HG03039 (cell line): Measurements from ENCODE around the gene WBP1.
"Not testable (repeated sequence)": the region's sequence is repeated elsewhere in the genome, so short reads cannot be mapped to it uniquely, and the experiment has no call there.

Experiments used
- ATAC-seq: cut with Tn5 transposase; IDR thresholded peaks from one replicate; pipeline ENCODE4 v1.9.1; 2021; ENCODE audit warnings: mild to moderate bottlenecking, moderate library complexity; ENCODE audit not compliant: unreplicated experiment

WBP1 gene

GRCh38 chr2:74481431-74481830 is 23.2 kb downstream of the WBP1 start:
- ATAC-seq, result no peak

GRCh38 chr2:74481961-74482800 is 23.9 kb downstream of the WBP1 start:
- ATAC-seq, result peak; percentile 31

GRCh38 chr2:74482801-74483674 is 24.8 kb downstream of the WBP1 start, which contains the start of the genes CCDC142 and TTC31:
CCDC142 (minus strand) TSS chr2:74482998; CDS start chr2:74482837, 161 bp downstream.
TTC31 (plus strand) TSS chr2:74483081; CDS start chr2:74483096, 15 bp downstream.
- ATAC-seq, result peak; percentile 78

GRCh38 chr2:74483675-74484164 is 25.5 kb downstream of the WBP1 start:
- ATAC-seq, result not testable (repeated sequence)

- no peak for ATAC-seq
These were observed 27.9 kb downstream of the WBP1 start for GRCh38 chr2:74486141-74486540.

- no peak for ATAC-seq
These were observed 30.6 kb downstream of the WBP1 start for GRCh38 chr2:74488643-74489481.

- ATAC-seq, result no peak
These were observed 31.7 kb downstream of the WBP1 start for GRCh38 chr2:74489906-74490305.

- no peak for ATAC-seq
These were observed 33.7 kb downstream of the WBP1 start for GRCh38 chr2:74491648-74492544.

- ATAC-seq, result no peak
These were observed 35.3 kb downstream of the WBP1 start for GRCh38 chr2:74493546-74493945.

GRCh38 chr2:74495440-74495839 is 37.2 kb downstream of the WBP1 start:
- no peak for ATAC-seq

- no peak for ATAC-seq
These were observed 38.9 kb downstream of the WBP1 start for GRCh38 chr2:74496997-74497776.

- no peak for ATAC-seq
These were observed 39.7 kb downstream of the WBP1 start for GRCh38 chr2:74497777-74498499.

- ATAC-seq, result no peak
These were observed 40.4 kb downstream of the WBP1 start for GRCh38 chr2:74498500-74499266.

GRCh38 chr2:74499267-74499939 is 41.2 kb downstream of the WBP1 start, which contains the start of gene LBX2:
LBX2 (minus strand) TSS chr2:74499603; CDS start chr2:74499537, 66 bp downstream.
- ATAC-seq, result no peak

- ATAC-seq, result no peak
These were observed 41.8 kb downstream of the WBP1 start for GRCh38 chr2:74499940-74500577.

GRCh38 chr2:74500578-74500946 is 42.3 kb downstream of the WBP1 start:
- no peak for ATAC-seq
